Type B pancreatic cell (in vitro differentiated cells): ENCODE data around the gene TRPM6. TPM values are rescaled to one million over a fixed set of nuclear protein-coding genes. Genes with fewer than 3 reads are reported as not detected.
"Not testable (repeated sequence)": the region's sequence is repeated elsewhere in the genome, so short reads cannot be mapped to it uniquely, and the experiment has no call there.

Experiments used
- DNase-seq: peaks from one replicate; pipeline ENCODE4 v3.0.0; 2021; ENCODE audit warnings: mixed read lengths; ENCODE audit not compliant: unreplicated experiment; ENCODE audit errors: extremely low spot score
- H3K27ac Mint-ChIP-seq: 2 replicates; pipeline ENCODE4 v1.8.0; 2021; ENCODE audit warnings: mild to moderate bottlenecking, mixed read lengths
- H3K27me3 Mint-ChIP-seq: 2 replicates; pipeline ENCODE4 v1.8.0; 2021; ENCODE audit warnings: mixed read lengths
- H3K36me3 Mint-ChIP-seq: 2 replicates; pipeline ENCODE4 v1.8.0; 2021; ENCODE audit warnings: mixed read lengths
- H3K4me1 Mint-ChIP-seq: one replicate; pipeline ENCODE4 v1.8.0; 2021; ENCODE audit warnings: mixed read lengths; ENCODE audit not compliant: unreplicated experiment
- H3K4me3 Mint-ChIP-seq: 2 replicates; pipeline ENCODE4 v1.8.0; 2021; ENCODE audit warnings: mild to moderate bottlenecking, mixed read lengths
- H3K9me3 Mint-ChIP-seq: 2 replicates; pipeline ENCODE4 v1.8.0; 2021; ENCODE audit warnings: mixed read lengths
- total RNA-seq: library from RNA; stranded (reverse); gene quantifications from 2 replicates; pipeline ENCODE4 v1.2.1, GENCODE V29; 2021; ENCODE audit warnings: low replicate concordance
- TF ChIP-seq, protein P1 (sequence below): fragments of 200-600 bp; sonication (generic); conservative IDR thresholded peaks from 2 replicates; pipeline ENCODE4 v1.5.0; 2021; ENCODE audit warnings: antibody characterized with exemption, mild to moderate bottlenecking

Gene TRPM6
- total RNA-seq, 1 donor from 2014 or later = 1.4 TPM

DNA sequence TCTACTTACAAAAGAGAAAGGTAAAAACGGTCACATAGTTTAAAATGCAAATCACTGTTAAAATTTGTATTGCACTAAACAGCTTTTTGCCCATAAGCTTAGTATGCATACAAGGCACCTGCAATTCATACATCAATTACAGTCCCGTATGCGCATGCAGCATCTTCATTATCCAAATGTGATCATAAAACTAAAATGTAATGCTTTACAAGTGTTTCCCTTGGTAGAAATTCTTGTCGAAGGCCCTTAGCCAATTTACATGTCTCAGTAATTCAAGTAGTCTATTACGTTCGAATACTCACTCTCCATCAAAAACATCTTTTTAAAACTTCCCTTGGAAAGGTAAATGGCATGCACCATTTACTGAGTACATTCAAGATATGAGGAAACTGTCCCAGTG, 32.6 kb downstream of the TRPM6 start:
- Mint-ChIP-seq H3K9me3 (no peaks in the 10 kb centered on the region), H3K4me3 (no peak overlapping the region), H3K27me3 (no peaks in the 10 kb centered on the region), H3K27ac (no peak overlapping the region), H3K4me1 (no peaks in the 10 kb centered on the region), H3K36me3 (no peaks in the 10 kb centered on the region)
- TF ChIP-seq, protein P1, sequence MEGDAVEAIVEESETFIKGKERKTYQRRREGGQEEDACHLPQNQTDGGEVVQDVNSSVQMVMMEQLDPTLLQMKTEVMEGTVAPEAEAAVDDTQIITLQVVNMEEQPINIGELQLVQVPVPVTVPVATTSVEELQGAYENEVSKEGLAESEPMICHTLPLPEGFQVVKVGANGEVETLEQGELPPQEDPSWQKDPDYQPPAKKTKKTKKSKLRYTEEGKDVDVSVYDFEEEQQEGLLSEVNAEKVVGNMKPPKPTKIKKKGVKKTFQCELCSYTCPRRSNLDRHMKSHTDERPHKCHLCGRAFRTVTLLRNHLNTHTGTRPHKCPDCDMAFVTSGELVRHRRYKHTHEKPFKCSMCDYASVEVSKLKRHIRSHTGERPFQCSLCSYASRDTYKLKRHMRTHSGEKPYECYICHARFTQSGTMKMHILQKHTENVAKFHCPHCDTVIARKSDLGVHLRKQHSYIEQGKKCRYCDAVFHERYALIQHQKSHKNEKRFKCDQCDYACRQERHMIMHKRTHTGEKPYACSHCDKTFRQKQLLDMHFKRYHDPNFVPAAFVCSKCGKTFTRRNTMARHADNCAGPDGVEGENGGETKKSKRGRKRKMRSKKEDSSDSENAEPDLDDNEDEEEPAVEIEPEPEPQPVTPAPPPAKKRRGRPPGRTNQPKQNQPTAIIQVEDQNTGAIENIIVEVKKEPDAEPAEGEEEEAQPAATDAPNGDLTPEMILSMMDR = no peak
- no peak for DNase-seq

DNA sequence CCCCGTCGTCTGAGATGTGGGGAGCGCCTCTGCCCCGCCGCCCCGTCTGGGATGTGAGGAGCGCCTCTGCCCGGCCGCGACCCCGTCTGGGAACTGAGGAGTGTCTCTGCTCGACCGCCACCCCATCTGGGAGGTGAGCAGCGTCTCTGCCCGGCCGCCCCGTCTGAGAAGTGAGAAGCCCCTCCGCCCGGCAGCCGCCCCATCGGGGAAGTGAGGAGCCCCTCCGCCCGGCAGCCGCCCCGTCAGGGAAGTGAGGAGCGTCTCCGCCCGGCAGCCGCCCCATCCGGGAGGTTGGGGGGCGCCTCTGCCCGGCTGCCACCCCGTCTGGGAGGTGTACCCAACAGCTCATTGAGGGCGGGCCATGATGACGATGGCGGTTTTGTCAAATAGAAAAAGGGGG, 34.7 kb downstream of the TRPM6 start:
- not testable (repeated sequence) for DNase-seq, H3K27ac Mint-ChIP-seq, H3K9me3 Mint-ChIP-seq, H3K27me3 Mint-ChIP-seq, H3K4me1 Mint-ChIP-seq, H3K36me3 Mint-ChIP-seq, H3K4me3 Mint-ChIP-seq

- Mint-ChIP-seq H3K4me3 (no peak overlapping the region), H3K9me3 (no peaks in the 10 kb centered on the region), H3K36me3 (no peaks in the 10 kb centered on the region), H3K27ac (no peak overlapping the region), H3K27me3 (no peaks in the 10 kb centered on the region), H3K4me1 (no peaks in the 10 kb centered on the region)
- TF ChIP-seq, protein P1 = no peak
- no peak for DNase-seq
Observed at GRCh38 chr9:74848153-74848525, 39.6 kb downstream of the TRPM6 start.

- Mint-ChIP-seq H3K9me3 (no peaks in the 10 kb centered on the region), H3K27me3 (no peaks in the 10 kb centered on the region)
- DNase-seq = no peak
Observed at GRCh38 chr9:74847478-74848152, 40.1 kb downstream of the TRPM6 start.

GRCh38 chr9:74846766-74847165, 41.0 kb downstream of the TRPM6 start:
- Mint-ChIP-seq H3K4me1 (no peaks in the 10 kb centered on the region), H3K27me3 (no peaks in the 10 kb centered on the region), H3K4me3 (no peak overlapping the region), H3K36me3 (no peaks in the 10 kb centered on the region), H3K27ac (no peak overlapping the region), H3K9me3 (no peaks in the 10 kb centered on the region)
- no peak for DNase-seq
- TF ChIP-seq, protein P1 = no peak

More at GRCh38 chr9:74847478-74848152, 40.1 kb downstream of the TRPM6 start:
- TF ChIP-seq, protein P1 = no peak
- H3K36me3 Mint-ChIP-seq = no peaks in the 10 kb centered on the region
- no peaks in the 10 kb centered on the region for H3K4me1 Mint-ChIP-seq
- no peak overlapping the region for H3K27ac Mint-ChIP-seq
- no peak overlapping the region for H3K4me3 Mint-ChIP-seq

- Mint-ChIP-seq H3K27ac (peak overlapping the region; percentile 87), H3K4me1 (no peaks in the 10 kb centered on the region), H3K27me3 (no peaks in the 10 kb centered on the region), H3K4me3 (no peak overlapping the region), H3K9me3 (no peaks in the 10 kb centered on the region), H3K36me3 (no peaks in the 10 kb centered on the region)
- DNase-seq = no peak
- TF ChIP-seq, protein P1 = no peak
Observed at GRCh38 chr9:74838351-74838750, 49.4 kb downstream of the TRPM6 start.
